Cerebellar nuclear complex (tissue), 1 donor: ENCODE data around the gene AURKAIP1.
"Not testable (repeated sequence)": the region's sequence is repeated elsewhere in the genome, so short reads cannot be mapped to it uniquely, and the experiment has no call there.

ENCODE experiments used
- DNase-seq, 2 experiments: peaks; one replicate each; lab custom pipeline; 2025; lab: John Stamatoyannopoulos, UW

AURKAIP1 gene

GRCh38 chr1:1406821-1407635, 32.0 kb upstream of the AURKAIP1 start, which contains the start of gene MRPL20:
Gene MRPL20, minus strand, starts transcription at chr1:1407293. Its CDS starts 76 bp downstream, at chr1:1407217.
- peak in 1 of 2 experiments; percentile 82 for DNase-seq

GRCh38 chr1:1406101-1406820, 31.3 kb upstream of the AURKAIP1 start:
- DNase-seq, result no peak

- DNase-seq, result no peak
Measured at GRCh38 chr1:1403653-1404052, 28.6 kb upstream of the AURKAIP1 start.

GRCh38 chr1:1402901-1403392, 27.9 kb upstream of the AURKAIP1 start:
- not testable (repeated sequence) for DNase-seq

GRCh38 chr1:1402072-1402900, 27.3 kb upstream of the AURKAIP1 start:
- no peak for DNase-seq

- DNase-seq, result no peak
Measured at GRCh38 chr1:1401457-1402010, 26.5 kb upstream of the AURKAIP1 start.

- no peak for DNase-seq
Measured at GRCh38 chr1:1400576-1401456, 25.8 kb upstream of the AURKAIP1 start.

GRCh38 chr1:1399872-1400575, 25.0 kb upstream of the AURKAIP1 start:
- DNase-seq, result no peak

GRCh38 chr1:1399187-1399871, 24.3 kb upstream of the AURKAIP1 start, which contains the start of gene CCNL2:
Gene CCNL2, minus strand, starts transcription at chr1:1399335. Its CDS starts 29 bp downstream, at chr1:1399306.
- DNase-seq, result peak; percentile 61 to 95

GRCh38 chr1:1398677-1399186, 23.7 kb upstream of the AURKAIP1 start:
- DNase-seq, result no peak

GRCh38 chr1:1397839-1398523, 23.0 kb upstream of the AURKAIP1 start:
- DNase-seq, result no peak

- no peak for DNase-seq
Measured at GRCh38 chr1:1395166-1395565, 20.2 kb upstream of the AURKAIP1 start.

GRCh38 chr1:1394116-1394515, 19.1 kb upstream of the AURKAIP1 start:
- DNase-seq, result no peak

GRCh38 chr1:1393428-1393827, 18.4 kb upstream of the AURKAIP1 start:
- DNase-seq, result no peak

- no peak for DNase-seq
Measured at GRCh38 chr1:1393014-1393413, 18.0 kb upstream of the AURKAIP1 start.

GRCh38 chr1:1391225-1391624, 16.2 kb upstream of the AURKAIP1 start:
- no peak for DNase-seq

GRCh38 chr1:1390675-1391074, 15.7 kb upstream of the AURKAIP1 start:
- no peak for DNase-seq

- DNase-seq, result no peak
Measured at GRCh38 chr1:1388078-1388472, 13.1 kb upstream of the AURKAIP1 start.
